HCT116 (cell line): ENCODE measurements around the gene CTNND1.

ENCODE experiments used
- CTCF ChIP-seq, 3 experiments: fragments of 200-600 bp in 1 of 3; sonication (generic) in 1 of 3; IDR thresholded peaks in 2 of 3; conservative IDR thresholded peaks in 1 of 3; 2 replicates each; pipeline ENCODE4 v1.5.1; 2012 to 2017; ENCODE audit warnings: low read depth in 2 of 3, low read length in 2 of 3, antibody characterized with exemption in 1 of 3, borderline replicate concordance in 1 of 3, control low read depth in 1 of 3, mild to moderate bottlenecking in 1 of 3, mixed read lengths in 1 of 3, mixed run types in 1 of 3, moderate library complexity in 1 of 3; ENCODE audit not compliant: insufficient read depth in 1 of 3
- EZH2 ChIP-seq: fragments of 200-600 bp; sonication (generic); IDR thresholded peaks from 2 replicates; pipeline ENCODE4 v1.6.1; 2017; ENCODE audit warnings: antibody characterized with exemption, mixed run types
- JUND ChIP-seq: IDR thresholded peaks from 2 replicates; pipeline ENCODE4 v1.6.1; 2012
- POLR2A ChIP-seq: IDR thresholded peaks from 2 replicates; pipeline ENCODE4 v1.7.0; 2011; ENCODE audit warnings: borderline replicate concordance; ENCODE audit not compliant: insufficient read depth, insufficient read length; ENCODE audit errors: extremely low read depth
- SIN3A ChIP-seq: IDR thresholded peaks from 2 replicates; pipeline ENCODE4 v1.6.1; 2012; ENCODE audit warnings: low read depth
- ZBTB33 ChIP-seq: IDR thresholded peaks from 2 replicates; pipeline ENCODE4 v1.6.1; 2011; ENCODE audit warnings: mild to moderate bottlenecking, low read length, moderate library complexity; ENCODE audit not compliant: insufficient replicate concordance; ENCODE audit errors: extremely low read depth
- ZFX ChIP-seq: fragments of 450-650 bp; IDR thresholded peaks from 2 replicates; pipeline ENCODE4 v1.6.1; 2017
- TF ChIP-seq, protein P1 (sequence below): IDR thresholded peaks from 2 replicates; pipeline ENCODE4 v1.6.1; 2012

DNA sequence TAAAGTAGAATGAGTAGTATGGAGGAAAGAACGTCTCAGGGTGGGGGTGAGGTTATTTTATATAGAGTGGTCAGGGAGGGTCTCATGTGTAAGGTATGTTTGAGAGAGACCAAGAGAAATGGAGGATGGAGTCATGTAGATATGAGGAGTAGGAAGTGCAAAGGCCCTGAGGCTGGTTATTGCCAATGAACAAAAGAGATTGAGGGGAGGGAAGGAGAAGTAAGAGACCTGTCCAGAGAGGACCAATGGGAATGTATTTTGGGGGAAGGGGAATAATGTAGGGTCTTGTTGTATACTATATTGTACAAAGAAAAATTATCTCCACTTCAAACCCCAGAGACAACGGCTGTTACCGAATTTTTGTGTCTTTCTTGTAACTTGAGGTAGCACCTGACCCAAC, 9.8 kb downstream of the CTNND1 start:
- TF ChIP-seq, protein P1, sequence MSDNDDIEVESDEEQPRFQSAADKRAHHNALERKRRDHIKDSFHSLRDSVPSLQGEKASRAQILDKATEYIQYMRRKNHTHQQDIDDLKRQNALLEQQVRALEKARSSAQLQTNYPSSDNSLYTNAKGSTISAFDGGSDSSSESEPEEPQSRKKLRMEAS: no peak
- no peak for TF ChIP-seq CTCF (IDR thresholded peaks at IDR 0.05 in 2 of 3, conservative IDR thresholded peaks at IDR 0.05 in 1 of 3; ENCODE audit: borderline replicate concordance in 1 of 3, insufficient read depth in 1 of 3, low read depth in 2 of 3, low read length in 2 of 3)
- no peak for TF ChIP-seq ZBTB33
- TF ChIP-seq JUND: no peak
- TF ChIP-seq EZH2: no peak
- TF ChIP-seq POLR2A: no peak
- TF ChIP-seq ZFX: no peak
- TF ChIP-seq SIN3A: no peak
